WTC11 (cell line): Measurements from ENCODE around the gene GNAO1. TPM values are rescaled to one million over a fixed set of nuclear protein-coding genes. Genes with fewer than 3 reads are reported as not detected.

Experiments used
- ATAC-seq: fragments of 200-7000 bp; cut with Tn5 transposase; 2 replicates; pipeline ENCODE4 v1.10.0; 2021; ENCODE audit warnings: mild to moderate bottlenecking, moderate library complexity
- CTCF ChIA-PET: fragments of 300-600 bp; sonication (Branson Sonifier 250); formaldehyde crosslinking; loops from one replicate; lab custom pipeline; 2021; ENCODE audit warnings: antibody characterized with exemption; lab: Charles Lee
- POLR2A ChIA-PET: fragments of 350-600 bp; sonication (Branson Sonifier 250); formaldehyde crosslinking; loops from one replicate; lab custom pipeline; 2021; ENCODE audit warnings: antibody characterized with exemption; lab: Charles Lee
- DNase-seq: peaks from one replicate; pipeline ENCODE4 v3.0.0; 2021; ENCODE audit warnings: low spot score
- H3K27ac Mint-ChIP-seq: 2 replicates; pipeline ENCODE4 v1.8.0; 2021; ENCODE audit warnings: mixed read lengths
- H3K27me3 Mint-ChIP-seq: 2 replicates; pipeline ENCODE4 v1.8.0; 2021; ENCODE audit warnings: low read depth, mild to moderate bottlenecking, moderate library complexity, mixed read lengths
- H3K36me3 Mint-ChIP-seq: 2 replicates; pipeline ENCODE4 v1.8.0; 2021; ENCODE audit warnings: mixed read lengths
- H3K4me1 Mint-ChIP-seq: 2 replicates; pipeline ENCODE4 v1.8.0; 2022; ENCODE audit warnings: mixed read lengths
- H3K4me3 Mint-ChIP-seq: 2 replicates; pipeline ENCODE4 v1.8.0; 2021; ENCODE audit warnings: mild to moderate bottlenecking, moderate library complexity, mixed read lengths
- H3K9me3 Mint-ChIP-seq: 2 replicates; pipeline ENCODE4 v1.8.0; 2021; ENCODE audit warnings: mixed read lengths
- EMX1 ChIP-seq: fragments of 250-450 bp; sonication (Bioruptor Pico); IDR thresholded peaks from 2 replicates; pipeline ENCODE4 v1.8.0; 2021; ENCODE audit warnings: mild to moderate bottlenecking
- IRF2 ChIP-seq: sonication (generic); formaldehyde crosslinking; IDR thresholded peaks from 2 replicates; pipeline ENCODE4 v1.8.0; 2022; ENCODE audit warnings: low read depth, missing genetic modification reagents, borderline replicate concordance
- MYBL2 ChIP-seq: sonication (generic); formaldehyde crosslinking; IDR thresholded peaks from 2 replicates; pipeline ENCODE4 v1.8.1; 2023; ENCODE audit warnings: mild to moderate bottlenecking, moderate library complexity, missing genetic modification reagents
- RELA ChIP-seq: sonication (generic); formaldehyde crosslinking; IDR thresholded peaks from 2 replicates; pipeline ENCODE4 v1.8.1; 2022; ENCODE audit warnings: missing genetic modification reagents, mild to moderate bottlenecking, borderline replicate concordance
- SP1 ChIP-seq: sonication (generic); formaldehyde crosslinking; conservative IDR thresholded peaks from 2 replicates; pipeline ENCODE4 v1.8.1; 2022; ENCODE audit warnings: missing genetic modification reagents
- ZNF219 ChIP-seq: sonication (generic); formaldehyde crosslinking; IDR thresholded peaks from 2 replicates; pipeline ENCODE4 v1.8.0; 2023; ENCODE audit warnings: missing genetic modification reagents, mild to moderate bottlenecking, borderline replicate concordance
- ZNF263 ChIP-seq: sonication (generic); formaldehyde crosslinking; IDR thresholded peaks from 2 replicates; pipeline ENCODE4 v1.8.1; 2022; ENCODE audit warnings: low read depth, mild to moderate bottlenecking, moderate library complexity, missing genetic modification reagents
- ZNF317 ChIP-seq: sonication (generic); formaldehyde crosslinking; IDR thresholded peaks from 2 replicates; pipeline ENCODE4 v1.8.1; 2023; ENCODE audit warnings: low read depth, mild to moderate bottlenecking, moderate library complexity, missing genetic modification reagents, borderline replicate concordance
- ZNF423 ChIP-seq: fragments of 250-450 bp; sonication (Bioruptor Pico); IDR thresholded peaks from 2 replicates; pipeline ENCODE4 v2.1.2; 2022; ENCODE audit warnings: mild to moderate bottlenecking, moderate library complexity
- total RNA-seq: library from RNA; stranded (reverse); gene quantifications from 3 replicates; pipeline ENCODE4 v1.2.3, GENCODE V29; 2021
- TF ChIP-seq, protein P1 (sequence below): fragments of 250-450 bp; sonication (Bioruptor Pico); conservative IDR thresholded peaks from 2 replicates; pipeline ENCODE4 v1.9.0; 2021; ENCODE audit warnings: mild to moderate bottlenecking
- TF ChIP-seq, protein P2 (sequence below): sonication (generic); formaldehyde crosslinking; IDR thresholded peaks from 2 replicates; pipeline ENCODE4 v1.8.1; 2023; ENCODE audit warnings: mild to moderate bottlenecking, missing genetic modification reagents
- TF ChIP-seq, protein P3 (sequence below): sonication (generic); formaldehyde crosslinking; IDR thresholded peaks from 2 replicates; pipeline ENCODE4 v1.8.1; 2023; ENCODE audit warnings: mild to moderate bottlenecking, missing genetic modification reagents, borderline replicate concordance
- TF ChIP-seq, protein P4 (sequence below): sonication (generic); formaldehyde crosslinking; IDR thresholded peaks from 2 replicates; pipeline ENCODE4 v1.8.1; 2023; ENCODE audit warnings: mild to moderate bottlenecking, missing genetic modification reagents, moderate library complexity
- TF ChIP-seq, protein P5 (sequence below): sonication (generic); formaldehyde crosslinking; conservative IDR thresholded peaks from 2 replicates; pipeline ENCODE4 v1.8.1; 2023; ENCODE audit warnings: mild to moderate bottlenecking, low read depth, missing genetic modification reagents, moderate library complexity

The GNAO1 gene
- total RNA-seq, 1 experiment from 2014 or later, result 30.6 TPM

DNA sequence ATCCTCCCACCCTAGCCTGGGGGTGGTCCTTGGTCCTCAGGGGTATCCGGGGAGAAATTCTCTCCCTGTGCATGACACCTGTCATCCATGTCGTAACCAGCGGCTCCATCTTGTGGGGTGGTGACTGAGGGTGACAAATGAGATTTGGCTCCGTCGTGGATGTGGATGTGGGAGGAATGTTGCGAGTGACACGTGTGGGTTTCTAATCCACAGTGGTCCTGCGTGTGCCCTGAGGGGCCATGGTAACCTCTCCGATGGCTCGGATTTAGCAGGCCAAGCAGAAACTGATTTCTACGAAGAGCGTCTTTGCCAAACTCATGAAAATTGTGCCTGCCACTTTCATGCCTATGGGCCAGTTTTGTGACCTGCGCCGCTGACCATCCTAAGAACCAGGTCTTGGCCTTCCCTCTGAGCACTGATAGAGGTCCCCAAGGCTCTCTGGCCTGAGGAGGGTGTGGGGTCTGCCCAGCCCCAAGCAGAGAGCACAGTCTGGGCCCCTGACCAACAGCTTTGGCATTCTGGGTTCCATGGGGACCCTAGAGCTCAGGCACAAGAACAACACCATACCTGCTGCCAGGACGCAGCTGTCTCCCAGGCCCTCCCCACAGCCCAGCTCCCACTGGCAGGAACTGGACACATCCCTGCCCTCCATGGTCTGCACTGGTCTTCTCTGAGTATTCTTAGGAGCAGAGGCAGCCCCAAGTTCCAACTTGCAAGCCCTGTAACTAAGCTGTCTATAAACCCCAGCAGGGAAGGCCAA lies 155.0 kb downstream of the GNAO1 start:
- CTCF ChIA-PET, result interaction anchor here (0.9 kb wide), 1 partner anchor 12 kb away, joined by 3 read pairs; no protein-coding TSS in a partner anchor
- H3K9me3 Mint-ChIP-seq, result no peaks in the 10 kb centered on the region

DNA sequence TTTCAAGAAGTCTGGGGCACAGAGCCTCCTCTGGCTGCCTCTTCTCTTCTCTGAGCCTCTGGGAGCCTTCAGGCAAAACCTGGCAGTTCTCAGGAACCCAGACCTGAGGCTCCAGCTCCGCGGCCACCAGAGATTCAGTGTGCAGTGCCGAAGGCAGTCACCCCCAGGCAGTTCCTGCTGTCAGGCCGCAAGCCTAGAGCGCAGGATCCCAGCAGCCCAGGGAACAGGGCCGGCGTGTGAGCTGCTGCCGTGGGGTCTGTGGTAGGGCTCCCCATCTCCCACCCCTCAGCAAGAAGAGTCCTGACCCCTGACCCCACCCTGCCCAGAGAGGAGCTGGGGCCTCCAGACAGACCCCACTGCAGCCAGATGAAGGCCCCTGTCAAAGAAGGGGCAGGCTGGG lies 155.9 kb downstream of the GNAO1 start:
- H3K4me1 Mint-ChIP-seq, result no peaks in the 10 kb centered on the region
- POLR2A ChIA-PET, result interaction anchor here (0.5 kb wide), 1 partner anchor 172 kb away, joined by 6 read pairs; no protein-coding TSS in a partner anchor

More for the DNA sequence above, 155.0 kb downstream of the GNAO1 start:
- Mint-ChIP-seq H3K27me3 (no peaks in the 10 kb centered on the region), H3K4me3 (no peak overlapping the region), H3K27ac (no peak overlapping the region), H3K4me1 (no peaks in the 10 kb centered on the region), H3K36me3 (no peaks in the 10 kb centered on the region)
- DNase-seq, result no peak
- no peak for TF ChIP-seq ZNF423
- TF ChIP-seq, protein P1, sequence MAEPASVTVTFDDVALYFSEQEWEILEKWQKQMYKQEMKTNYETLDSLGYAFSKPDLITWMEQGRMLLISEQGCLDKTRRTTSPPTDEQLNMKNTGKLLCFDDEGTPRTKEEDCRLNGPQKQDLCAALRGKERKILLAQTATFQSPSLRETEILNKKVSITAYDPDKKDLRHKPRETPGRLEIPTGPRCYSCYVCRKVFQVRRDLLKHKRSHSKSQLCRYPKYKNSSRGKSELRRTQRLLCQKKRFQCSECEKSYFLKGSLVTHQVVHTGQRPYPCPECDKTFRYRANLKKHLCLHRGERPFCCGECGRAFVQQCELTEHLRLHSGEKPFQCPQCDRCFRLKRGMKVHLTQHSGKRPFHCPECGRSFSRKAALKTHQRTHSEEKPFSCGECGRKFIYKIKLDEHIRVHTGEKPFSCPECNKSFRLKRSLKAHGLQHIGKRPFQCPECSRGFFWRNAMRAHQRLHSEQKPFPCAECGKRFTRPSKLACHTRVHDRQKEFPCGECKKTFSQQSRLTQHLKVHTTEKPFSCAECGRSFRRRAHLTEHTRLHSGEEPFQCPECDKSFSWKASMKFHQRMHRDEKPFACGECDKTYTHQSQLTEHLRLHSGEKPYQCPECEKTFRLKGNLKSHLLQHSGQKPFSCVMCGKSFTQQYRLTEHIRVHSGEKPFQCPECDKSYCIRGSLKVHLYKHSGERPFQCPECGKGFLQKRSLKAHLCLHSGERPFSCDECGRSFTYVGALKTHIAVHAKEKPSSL (CRISPR knock-in tag), result no peak
- TF ChIP-seq ZNF317, result no peak
- no peak for TF ChIP-seq ZNF219 (CRISPR knock-in tag)
- TF ChIP-seq, protein P2, sequence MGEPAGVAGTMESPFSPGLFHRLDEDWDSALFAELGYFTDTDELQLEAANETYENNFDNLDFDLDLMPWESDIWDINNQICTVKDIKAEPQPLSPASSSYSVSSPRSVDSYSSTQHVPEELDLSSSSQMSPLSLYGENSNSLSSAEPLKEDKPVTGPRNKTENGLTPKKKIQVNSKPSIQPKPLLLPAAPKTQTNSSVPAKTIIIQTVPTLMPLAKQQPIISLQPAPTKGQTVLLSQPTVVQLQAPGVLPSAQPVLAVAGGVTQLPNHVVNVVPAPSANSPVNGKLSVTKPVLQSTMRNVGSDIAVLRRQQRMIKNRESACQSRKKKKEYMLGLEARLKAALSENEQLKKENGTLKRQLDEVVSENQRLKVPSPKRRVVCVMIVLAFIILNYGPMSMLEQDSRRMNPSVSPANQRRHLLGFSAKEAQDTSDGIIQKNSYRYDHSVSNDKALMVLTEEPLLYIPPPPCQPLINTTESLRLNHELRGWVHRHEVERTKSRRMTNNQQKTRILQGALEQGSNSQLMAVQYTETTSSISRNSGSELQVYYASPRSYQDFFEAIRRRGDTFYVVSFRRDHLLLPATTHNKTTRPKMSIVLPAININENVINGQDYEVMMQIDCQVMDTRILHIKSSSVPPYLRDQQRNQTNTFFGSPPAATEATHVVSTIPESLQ (CRISPR knock-in tag), result no peak
- no peak for TF ChIP-seq RELA (CRISPR knock-in tag)
- TF ChIP-seq, protein P3, sequence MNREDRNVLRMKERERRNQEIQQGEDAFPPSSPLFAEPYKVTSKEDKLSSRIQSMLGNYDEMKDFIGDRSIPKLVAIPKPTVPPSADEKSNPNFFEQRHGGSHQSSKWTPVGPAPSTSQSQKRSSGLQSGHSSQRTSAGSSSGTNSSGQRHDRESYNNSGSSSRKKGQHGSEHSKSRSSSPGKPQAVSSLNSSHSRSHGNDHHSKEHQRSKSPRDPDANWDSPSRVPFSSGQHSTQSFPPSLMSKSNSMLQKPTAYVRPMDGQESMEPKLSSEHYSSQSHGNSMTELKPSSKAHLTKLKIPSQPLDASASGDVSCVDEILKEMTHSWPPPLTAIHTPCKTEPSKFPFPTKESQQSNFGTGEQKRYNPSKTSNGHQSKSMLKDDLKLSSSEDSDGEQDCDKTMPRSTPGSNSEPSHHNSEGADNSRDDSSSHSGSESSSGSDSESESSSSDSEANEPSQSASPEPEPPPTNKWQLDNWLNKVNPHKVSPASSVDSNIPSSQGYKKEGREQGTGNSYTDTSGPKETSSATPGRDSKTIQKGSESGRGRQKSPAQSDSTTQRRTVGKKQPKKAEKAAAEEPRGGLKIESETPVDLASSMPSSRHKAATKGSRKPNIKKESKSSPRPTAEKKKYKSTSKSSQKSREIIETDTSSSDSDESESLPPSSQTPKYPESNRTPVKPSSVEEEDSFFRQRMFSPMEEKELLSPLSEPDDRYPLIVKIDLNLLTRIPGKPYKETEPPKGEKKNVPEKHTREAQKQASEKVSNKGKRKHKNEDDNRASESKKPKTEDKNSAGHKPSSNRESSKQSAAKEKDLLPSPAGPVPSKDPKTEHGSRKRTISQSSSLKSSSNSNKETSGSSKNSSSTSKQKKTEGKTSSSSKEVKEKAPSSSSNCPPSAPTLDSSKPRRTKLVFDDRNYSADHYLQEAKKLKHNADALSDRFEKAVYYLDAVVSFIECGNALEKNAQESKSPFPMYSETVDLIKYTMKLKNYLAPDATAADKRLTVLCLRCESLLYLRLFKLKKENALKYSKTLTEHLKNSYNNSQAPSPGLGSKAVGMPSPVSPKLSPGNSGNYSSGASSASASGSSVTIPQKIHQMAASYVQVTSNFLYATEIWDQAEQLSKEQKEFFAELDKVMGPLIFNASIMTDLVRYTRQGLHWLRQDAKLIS (CRISPR knock-in tag), result no peak
- TF ChIP-seq, protein P4, sequence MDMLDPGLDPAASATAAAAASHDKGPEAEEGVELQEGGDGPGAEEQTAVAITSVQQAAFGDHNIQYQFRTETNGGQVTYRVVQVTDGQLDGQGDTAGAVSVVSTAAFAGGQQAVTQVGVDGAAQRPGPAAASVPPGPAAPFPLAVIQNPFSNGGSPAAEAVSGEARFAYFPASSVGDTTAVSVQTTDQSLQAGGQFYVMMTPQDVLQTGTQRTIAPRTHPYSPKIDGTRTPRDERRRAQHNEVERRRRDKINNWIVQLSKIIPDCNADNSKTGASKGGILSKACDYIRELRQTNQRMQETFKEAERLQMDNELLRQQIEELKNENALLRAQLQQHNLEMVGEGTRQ, result no peak
- TF ChIP-seq ZNF263 (CRISPR knock-in tag), result no peak
- POLR2A ChIA-PET, result no interaction called here
- ATAC-seq, result no peak

More for the DNA sequence above, 155.9 kb downstream of the GNAO1 start:
- no peak for DNase-seq
- H3K27ac Mint-ChIP-seq, result no peak overlapping the region
- ATAC-seq, result no peak
- CTCF ChIA-PET, result interaction anchor here (0.9 to 1.9 kb wide), 4 partner anchors 9 to 54 kb away, joined by 3 to 20 read pairs (median 4); no protein-coding TSS in a partner anchor
- no peaks in the 10 kb centered on the region for H3K36me3 Mint-ChIP-seq
- no peaks in the 10 kb centered on the region for H3K9me3 Mint-ChIP-seq
- no peak for TF ChIP-seq EMX1
- TF ChIP-seq, protein P5, sequence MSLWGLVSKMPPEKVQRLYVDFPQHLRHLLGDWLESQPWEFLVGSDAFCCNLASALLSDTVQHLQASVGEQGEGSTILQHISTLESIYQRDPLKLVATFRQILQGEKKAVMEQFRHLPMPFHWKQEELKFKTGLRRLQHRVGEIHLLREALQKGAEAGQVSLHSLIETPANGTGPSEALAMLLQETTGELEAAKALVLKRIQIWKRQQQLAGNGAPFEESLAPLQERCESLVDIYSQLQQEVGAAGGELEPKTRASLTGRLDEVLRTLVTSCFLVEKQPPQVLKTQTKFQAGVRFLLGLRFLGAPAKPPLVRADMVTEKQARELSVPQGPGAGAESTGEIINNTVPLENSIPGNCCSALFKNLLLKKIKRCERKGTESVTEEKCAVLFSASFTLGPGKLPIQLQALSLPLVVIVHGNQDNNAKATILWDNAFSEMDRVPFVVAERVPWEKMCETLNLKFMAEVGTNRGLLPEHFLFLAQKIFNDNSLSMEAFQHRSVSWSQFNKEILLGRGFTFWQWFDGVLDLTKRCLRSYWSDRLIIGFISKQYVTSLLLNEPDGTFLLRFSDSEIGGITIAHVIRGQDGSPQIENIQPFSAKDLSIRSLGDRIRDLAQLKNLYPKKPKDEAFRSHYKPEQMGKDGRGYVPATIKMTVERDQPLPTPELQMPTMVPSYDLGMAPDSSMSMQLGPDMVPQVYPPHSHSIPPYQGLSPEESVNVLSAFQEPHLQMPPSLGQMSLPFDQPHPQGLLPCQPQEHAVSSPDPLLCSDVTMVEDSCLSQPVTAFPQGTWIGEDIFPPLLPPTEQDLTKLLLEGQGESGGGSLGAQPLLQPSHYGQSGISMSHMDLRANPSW (CRISPR knock-in tag), result no peak
- no peak for TF ChIP-seq SP1 (CRISPR knock-in tag)
- TF ChIP-seq ZNF423, result no peak
- no peak for TF ChIP-seq IRF2 (CRISPR knock-in tag)
- no peak for TF ChIP-seq MYBL2 (CRISPR knock-in tag)
- no peaks in the 10 kb centered on the region for H3K27me3 Mint-ChIP-seq
- H3K4me3 Mint-ChIP-seq, result no peak overlapping the region
